SK-N-SH (cell line): ENCODE results near the gene FLCN. TPM values are rescaled to one million over a fixed set of nuclear protein-coding genes. Genes with fewer than 3 reads are reported as not detected.

Experiments
- CTCF ChIA-PET: fragments of 300-600, 350-600 bp; formaldehyde crosslinking; extraction: SDS; loops from one replicate; lab custom pipeline; 2021; lab: Yijun Ruan, JAX
- POLR2A ChIA-PET: fragments of 350-600 bp; sonication (Branson Sonifier 250); formaldehyde crosslinking; extraction: SDS; loops from one replicate; lab custom pipeline; 2020; ENCODE audit warnings: antibody characterized with exemption, inconsistent platforms; lab: Yijun Ruan, JAX
- DNase-seq: peaks from one replicate; pipeline ENCODE4 v3.0.0; 2012
- H2AFZ ChIP-seq: fragments of 200-600 bp; sonication (generic); 2 replicates; pipeline ENCODE4 v1.8.1; 2016; ENCODE audit warnings: antibody characterized with exemption, mild to moderate bottlenecking, low read depth
- H3F3A ChIP-seq: fragments of 200-600 bp; sonication (generic); replicated peaks from 2 replicates; pipeline ENCODE3; 2016; ENCODE audit warnings: antibody characterized with exemption, mild to moderate bottlenecking; ENCODE audit not compliant: insufficient read depth
- H3K27ac ChIP-seq, 2 experiments: fragments of 200-500 bp in 1 of 2; fragments of 200-600 bp in 1 of 2; sonication (Bioruptor generic) in 1 of 2; sonication (generic), shearing (Covaris generic) in 1 of 2; 2 replicates each; pipeline versions ENCODE4 v1.5.1 to v1.6.1; 2014 to 2016; ENCODE audit warnings: low read depth in 2 of 2, inconsistent platforms in 1 of 2, low read length in 1 of 2, mild to moderate bottlenecking in 1 of 2, mixed read lengths in 1 of 2
- H3K27me3 ChIP-seq: fragments of 200-600 bp; sonication (generic), shearing (Covaris generic); 2 replicates; pipeline ENCODE4 v1.6.1; 2016; ENCODE audit warnings: mixed run types; ENCODE audit not compliant: insufficient read depth
- H3K36me3 ChIP-seq, 2 experiments: fragments of 200-500 bp in 1 of 2; fragments of 200-600 bp in 1 of 2; sonication (Bioruptor generic) in 1 of 2; sonication (generic) in 1 of 2; replicated peaks in 1 of 2; 2 replicates each; pipeline versions ENCODE3 to v1.5.1; 2014 to 2016; ENCODE audit warnings: low read length in 1 of 2, mild to moderate bottlenecking in 1 of 2; ENCODE audit not compliant: insufficient read depth in 2 of 2, control insufficient read depth in 1 of 2
- H3K4me1 ChIP-seq, 2 experiments: fragments of 200-500 bp in 1 of 2; fragments of 200-600 bp in 1 of 2; sonication (Bioruptor generic) in 1 of 2; sonication (generic), shearing (Covaris generic) in 1 of 2; 2 replicates each; pipeline versions ENCODE4 v1.5.1 to v1.6.1; 2014 to 2016; ENCODE audit warnings: low read depth in 1 of 2, low read length in 1 of 2, mixed run types in 1 of 2; ENCODE audit not compliant: insufficient read depth in 2 of 2, control insufficient read depth in 1 of 2
- H3K4me2 ChIP-seq: fragments of 200-600 bp; sonication (generic), shearing (Covaris generic); 2 replicates; pipeline ENCODE4 v1.6.1; 2017; ENCODE audit warnings: mixed run types
- H3K4me3 ChIP-seq, 2 experiments: fragments of 200-500 bp in 1 of 2; fragments of 200-600 bp in 1 of 2; sonication (Bioruptor generic) in 1 of 2; sonication (generic), shearing (Covaris generic) in 1 of 2; 2 replicates each; pipeline versions ENCODE4 v1.5.1 to v1.8.1; 2014 to 2016; ENCODE audit warnings: low read depth in 2 of 2, inconsistent platforms in 1 of 2, low read length in 1 of 2, mild to moderate bottlenecking in 1 of 2, mixed read lengths in 1 of 2, moderate library complexity in 1 of 2
- H3K79me2 ChIP-seq: fragments of 200-600 bp; sonication (generic); 2 replicates; pipeline ENCODE4 v1.8.1; 2017; ENCODE audit warnings: mild to moderate bottlenecking; ENCODE audit not compliant: insufficient read depth
- H3K9ac ChIP-seq: fragments of 200-600 bp; sonication (generic); 2 replicates; pipeline ENCODE4 v1.6.1; 2017; ENCODE audit warnings: mixed run types
- H3K9me2 ChIP-seq: fragments of 200-600 bp; sonication (generic); 2 replicates; pipeline ENCODE4 v1.6.1; 2017; ENCODE audit warnings: mixed run types
- H3K9me3 ChIP-seq: fragments of 200-600 bp; sonication (generic); 2 replicates; pipeline ENCODE4 v1.6.1; 2017; ENCODE audit warnings: mixed run types, mild to moderate bottlenecking, moderate library complexity
- H4K20me1 ChIP-seq: fragments of 200-600 bp; sonication (generic); 2 replicates; pipeline ENCODE4 v1.6.1; 2017; ENCODE audit warnings: mild to moderate bottlenecking, mixed run types; ENCODE audit not compliant: insufficient read depth
- CTCF ChIP-seq: fragments of 200-600 bp; sonication (generic); IDR thresholded peaks from 2 replicates; pipeline ENCODE4 v1.6.1; 2017; ENCODE audit warnings: antibody characterized with exemption, mild to moderate bottlenecking, moderate library complexity
- EP300 ChIP-seq, 2 experiments: IDR thresholded peaks; 2 replicates each; pipeline versions ENCODE4 v1.4.0 to v1.6.1; 2012; ENCODE audit warnings: borderline replicate concordance in 1 of 2, low read depth in 1 of 2, low read length in 1 of 2
- GABPA ChIP-seq: IDR thresholded peaks from 2 replicates; pipeline ENCODE4 v1.4.0; 2012; ENCODE audit warnings: low read depth, mild to moderate bottlenecking
- MXI1 ChIP-seq: IDR thresholded peaks from 2 replicates; pipeline ENCODE4 v1.6.1; 2012; ENCODE audit warnings: mild to moderate bottlenecking, low read depth, low read length, improper control_type of control experiment
- NFIC ChIP-seq: IDR thresholded peaks from 2 replicates; pipeline ENCODE4 v1.4.0; 2012; ENCODE audit warnings: borderline replicate concordance
- SIN3A ChIP-seq: IDR thresholded peaks from 2 replicates; pipeline ENCODE4 v1.6.1; 2012; ENCODE audit warnings: low read depth, mild to moderate bottlenecking, low read length, moderate library complexity, borderline replicate concordance
- TCF12 ChIP-seq: IDR thresholded peaks from 2 replicates; pipeline ENCODE4 v1.4.0; 2012
- TEAD4 ChIP-seq: IDR thresholded peaks from 2 replicates; pipeline ENCODE4 v1.4.0; 2012; ENCODE audit warnings: mild to moderate bottlenecking, borderline replicate concordance; ENCODE audit not compliant: insufficient read depth
- YY1 ChIP-seq: IDR thresholded peaks from 2 replicates; pipeline ENCODE4 v1.4.0; 2012; ENCODE audit warnings: low read depth, mild to moderate bottlenecking
- WGBS: methylation state at CpG from one replicate; pipeline ENCODE4 v1.1.6; 2017; ENCODE audit warnings: low lambda C conversion rate; 5-methylcytosine and 5-hydroxymethylcytosine counted together
- polyA plus RNA-seq, 3 experiments: library from polyadenylated mRNA; depleted of rRNA; stranded (reverse); fragments of >200 nt; gene quantifications; 2 replicates each; pipeline ENCODE4 v1.2.3, GENCODE V29; 2012

The FLCN gene
- polyA plus RNA-seq, 1 of the 3 experiments (the other 2 are of a cell fraction): 14.6 TPM

DNA sequence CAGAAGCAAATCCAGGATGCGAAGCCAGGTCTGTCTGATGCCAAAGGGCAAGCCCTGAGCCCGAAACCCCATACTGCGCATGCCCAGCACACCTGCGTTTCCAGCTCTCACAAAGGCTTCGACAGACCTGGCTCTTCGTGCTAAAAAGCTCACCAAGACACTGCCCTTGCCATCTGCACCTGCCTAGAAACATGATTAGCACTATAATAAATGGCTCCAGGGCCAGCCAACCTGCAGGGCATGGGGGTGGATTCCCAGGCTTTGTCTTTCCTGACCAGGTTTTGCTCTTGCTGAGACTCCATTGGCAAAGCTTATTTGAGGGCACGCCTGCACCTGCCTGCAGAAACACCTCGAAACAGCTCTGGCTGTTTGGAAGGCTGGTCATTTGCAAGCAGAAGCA is 16.4 kb downstream of the FLCN start:
- TF ChIP-seq CTCF (no peak), GABPA (no peak), TEAD4 (no peak), EP300 (IDR thresholded peaks at IDR 0.05; ENCODE audit: borderline replicate concordance in 1 of 2, low read depth in 1 of 2, low read length in 1 of 2) (no peak), MXI1 (no peak), TCF12 (no peak), NFIC (no peak), YY1 (no peak), SIN3A (no peak)
- Histone ChIP-seq H4K20me1 (no peaks in the 10 kb centered on the region), H3K27ac (no peak overlapping the region), H3K27me3 (no peaks in the 10 kb centered on the region), H3K4me3 (no peak overlapping the region), H3K4me2 (no peak overlapping the region), H3K9me2 (no peaks in the 10 kb centered on the region), H3K79me2 (0 out of 2 replicates have a peak, but pooled peaks cover 3% of the 10 kb centered on the region), H3F3A (no peaks in the 10 kb centered on the region), H3K9me3 (no peaks in the 10 kb centered on the region), H3K4me1 (no peaks in the 10 kb centered on the region), H3K9ac (no peak overlapping the region), H3K36me3 (peaks cover 31 to 64% of the 10 kb centered on the region in 2 experiments), H2AFZ (no peak overlapping the region)
- WGBS: 93% methylated on average over 8 of the region's 8 CpGs
- CTCF ChIA-PET: interaction anchor here (0.9 to 1.2 kb wide), 3 partner anchors 12 to 229 kb away, joined by 3 to 5 read pairs (median 5); no protein-coding TSS in a partner anchor
- POLR2A ChIA-PET: no interaction called here
- DNase-seq: no peak

DNA sequence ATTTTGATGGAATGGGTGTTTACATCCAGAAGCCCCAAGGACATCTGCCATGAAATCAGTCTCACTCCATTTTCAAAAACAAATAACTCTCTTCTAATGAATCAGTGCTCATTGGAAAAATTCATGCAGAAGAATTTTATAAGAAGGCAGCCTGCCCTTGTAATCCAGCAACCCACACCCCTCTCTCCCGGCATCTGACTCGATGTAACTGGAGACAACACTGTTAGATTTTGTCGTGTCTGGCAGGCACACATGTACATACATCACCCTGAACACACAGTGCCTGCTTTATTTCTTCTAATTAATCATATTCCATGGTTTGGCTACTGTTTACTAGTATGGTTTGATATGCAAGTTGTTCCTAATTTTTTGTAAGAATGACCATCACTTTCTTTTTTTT is 19.0 kb downstream of the FLCN start:
- POLR2A ChIA-PET: no interaction called here
- Histone ChIP-seq H3K79me2 (0 out of 2 replicates have a peak, but pooled peaks cover 3% of the 10 kb centered on the region), H3K9ac (no peak overlapping the region), H3K9me2 (no peaks in the 10 kb centered on the region), H3F3A (no peaks in the 10 kb centered on the region), H3K27ac (no peak overlapping the region), H3K9me3 (no peaks in the 10 kb centered on the region), H3K36me3 (peaks cover 23 to 70% of the 10 kb centered on the region in 2 experiments), H3K4me2 (no peak overlapping the region), H3K27me3 (no peaks in the 10 kb centered on the region), H2AFZ (no peak overlapping the region), H4K20me1 (no peaks in the 10 kb centered on the region)
- WGBS: 94% methylated on average over 3 of the region's 3 CpGs
- TF ChIP-seq SIN3A (no peak), CTCF (no peak), TEAD4 (no peak)
- TF ChIP-seq, all 33 proteins: peak for 0
- DNase-seq: no peak
- Histone ChIP-seq H3K4me1 (no peaks in the 10 kb centered on the region), H3K4me3 (no peak overlapping the region)
- CTCF ChIA-PET: no interaction called here
